HTERT RPE-1 (cell line): Measurements from ENCODE around the gene CAMKK1.
"Not testable (repeated sequence)": the region's sequence is repeated elsewhere in the genome, so short reads cannot be mapped to it uniquely, and the experiment has no call there.

Source experiments
- in situ Hi-C: fragments of 300-500 bp; cut with MboI; formaldehyde crosslinking; loops from 4 replicates; pipeline ENCODE4 v1.14.3; 2020; ENCODE audit warnings: low sequenced_read_pairs

CAMKK1 gene

GRCh38 chr17:3880983-3881382 lies 11.9 kb downstream of the CAMKK1 start:
- in situ Hi-C loops: no loop called here

GRCh38 chr17:3879591-3880417 lies 13.0 kb downstream of the CAMKK1 start:
- in situ Hi-C loops: no loop called here

- in situ Hi-C loops: no loop called here
Observed at GRCh38 chr17:3879186-3879585, 13.7 kb downstream of the CAMKK1 start.

- in situ Hi-C loops: no loop called here
Observed at GRCh38 chr17:3877220-3877619, 15.6 kb downstream of the CAMKK1 start.

GRCh38 chr17:3875317-3875716 lies 17.5 kb downstream of the CAMKK1 start:
- in situ Hi-C loops: no loop called here

GRCh38 chr17:3873862-3874261 lies 19.0 kb downstream of the CAMKK1 start:
- in situ Hi-C loops: no loop called here

GRCh38 chr17:3870871-3871306 lies 22.0 kb downstream of the CAMKK1 start:
- in situ Hi-C loops: no loop called here

GRCh38 chr17:3867606-3868005 lies 25.2 kb downstream of the CAMKK1 start:
- in situ Hi-C loops: no loop called here

- in situ Hi-C loops: no loop called here
Observed at GRCh38 chr17:3867106-3867505, 25.7 kb downstream of the CAMKK1 start.

- in situ Hi-C loops: no loop called here
Observed at GRCh38 chr17:3866276-3866675, 26.6 kb downstream of the CAMKK1 start.

GRCh38 chr17:3865176-3865575 lies 27.7 kb downstream of the CAMKK1 start:
- in situ Hi-C loops: no loop called here

- in situ Hi-C loops: no loop called here
Observed at GRCh38 chr17:3864534-3864933, 28.3 kb downstream of the CAMKK1 start.

GRCh38 chr17:3861761-3862681 lies 30.8 kb downstream of the CAMKK1 start:
- in situ Hi-C loops: no loop called here

- in situ Hi-C loops: no loop called here
Observed at GRCh38 chr17:3860939-3861700, 31.7 kb downstream of the CAMKK1 start.

GRCh38 chr17:3859940-3860339 lies 32.9 kb downstream of the CAMKK1 start:
- in situ Hi-C loops: no loop called here

GRCh38 chr17:3857261-3858105 lies 35.4 kb downstream of the CAMKK1 start:
- in situ Hi-C loops: no loop called here

GRCh38 chr17:3854204-3854603 lies 38.6 kb downstream of the CAMKK1 start:
- in situ Hi-C loops: not testable (repeated sequence)

- in situ Hi-C loops: no loop called here
Observed at GRCh38 chr17:3852561-3852960, 40.3 kb downstream of the CAMKK1 start.

GRCh38 chr17:3851461-3852100 lies 41.3 kb downstream of the CAMKK1 start:
- in situ Hi-C loops: no loop called here
